GM12801 (cell line): ENCODE data around the gene ZNF593.

Source experiments
- TF ChIP-seq, protein P1 (sequence below): IDR thresholded peaks from one replicate; pipeline ENCODE4 v1.5.1; 2011; ENCODE audit warnings: control low read depth; ENCODE audit not compliant: insufficient read length; ENCODE audit errors: extremely low read depth

ZNF593 gene

GRCh38 chr1:26161415-26162219 is 8.1 kb upstream of the ZNF593 start:
- TF ChIP-seq, protein P1, sequence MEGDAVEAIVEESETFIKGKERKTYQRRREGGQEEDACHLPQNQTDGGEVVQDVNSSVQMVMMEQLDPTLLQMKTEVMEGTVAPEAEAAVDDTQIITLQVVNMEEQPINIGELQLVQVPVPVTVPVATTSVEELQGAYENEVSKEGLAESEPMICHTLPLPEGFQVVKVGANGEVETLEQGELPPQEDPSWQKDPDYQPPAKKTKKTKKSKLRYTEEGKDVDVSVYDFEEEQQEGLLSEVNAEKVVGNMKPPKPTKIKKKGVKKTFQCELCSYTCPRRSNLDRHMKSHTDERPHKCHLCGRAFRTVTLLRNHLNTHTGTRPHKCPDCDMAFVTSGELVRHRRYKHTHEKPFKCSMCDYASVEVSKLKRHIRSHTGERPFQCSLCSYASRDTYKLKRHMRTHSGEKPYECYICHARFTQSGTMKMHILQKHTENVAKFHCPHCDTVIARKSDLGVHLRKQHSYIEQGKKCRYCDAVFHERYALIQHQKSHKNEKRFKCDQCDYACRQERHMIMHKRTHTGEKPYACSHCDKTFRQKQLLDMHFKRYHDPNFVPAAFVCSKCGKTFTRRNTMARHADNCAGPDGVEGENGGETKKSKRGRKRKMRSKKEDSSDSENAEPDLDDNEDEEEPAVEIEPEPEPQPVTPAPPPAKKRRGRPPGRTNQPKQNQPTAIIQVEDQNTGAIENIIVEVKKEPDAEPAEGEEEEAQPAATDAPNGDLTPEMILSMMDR: no peak

GRCh38 chr1:26162220-26162709 is 7.4 kb upstream of the ZNF593 start:
- TF ChIP-seq, protein P1: no peak

- TF ChIP-seq, protein P1: no peak
Observed at GRCh38 chr1:26163684-26164035, 6.0 kb upstream of the ZNF593 start.

GRCh38 chr1:26164036-26164860 is 5.5 kb upstream of the ZNF593 start:
- TF ChIP-seq, protein P1: no peak

- TF ChIP-seq, protein P1: no peak
Observed at GRCh38 chr1:26164861-26165842, 4.6 kb upstream of the ZNF593 start.

DNA sequence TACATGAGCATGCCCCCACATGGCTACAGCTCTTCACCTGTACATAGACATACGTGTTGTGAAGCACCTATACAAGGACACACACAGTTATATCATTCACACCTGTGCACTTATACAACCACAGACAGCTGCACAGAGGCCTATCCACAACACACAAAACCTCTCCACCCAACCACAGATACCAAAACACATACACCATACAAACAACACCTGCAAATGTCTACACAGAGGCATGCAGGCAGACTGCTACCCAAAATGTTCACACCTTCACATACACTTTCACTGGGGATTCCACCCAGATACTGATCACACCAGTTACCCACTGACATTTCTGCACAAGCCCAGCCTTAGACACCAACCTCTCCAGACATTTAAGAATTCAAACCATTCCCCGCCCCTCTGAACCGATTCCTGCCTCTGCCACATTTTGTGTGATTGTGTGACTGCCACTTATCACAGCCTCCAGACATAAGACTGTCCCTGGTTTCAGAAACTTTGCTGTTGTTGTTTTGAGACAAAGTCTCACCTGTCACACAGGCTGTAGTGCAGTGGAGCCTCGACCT is 2.9 kb upstream of the ZNF593 start:
- TF ChIP-seq, protein P1: no peak
